ENCODE results near the gene ZNF227.
"Not testable (repeated sequence)": the region's sequence is repeated elsewhere in the genome, so short reads cannot be mapped to it uniquely, and the experiment has no call there.

The ZNF227 gene

DNA sequence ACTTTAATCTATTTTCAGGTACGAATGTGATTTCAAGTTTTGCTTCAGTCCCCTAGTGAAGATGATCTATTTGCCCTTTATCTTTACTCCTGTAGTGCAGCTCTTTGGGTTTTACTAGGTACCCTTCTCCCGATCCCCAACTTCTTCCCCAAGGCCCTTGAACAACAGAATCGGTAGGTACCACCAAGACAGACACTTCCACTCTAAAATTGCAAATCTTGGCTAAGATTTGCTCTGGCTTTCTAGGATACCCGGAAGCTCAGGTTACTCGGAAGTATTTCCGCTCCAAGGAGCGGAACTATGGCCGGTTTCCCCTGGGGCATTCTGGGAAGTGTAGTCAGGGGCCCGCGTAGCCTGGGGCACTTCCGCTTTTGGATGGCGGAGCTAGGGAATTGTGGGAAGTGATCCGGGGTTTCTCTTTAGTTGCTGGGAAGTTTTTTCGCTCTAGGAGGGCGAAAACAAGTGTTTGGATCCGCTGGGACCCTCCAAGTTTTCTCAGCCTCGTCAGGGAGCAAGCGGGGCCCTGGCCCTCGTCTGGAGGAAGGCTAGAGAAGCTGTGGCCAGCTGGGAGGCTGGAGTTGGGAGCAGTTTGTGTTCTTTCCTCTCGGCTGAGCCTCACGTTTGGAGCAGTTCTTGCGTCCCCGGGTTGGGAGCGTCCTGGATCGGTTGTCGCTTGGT is 5.1 kb upstream of the ZNF227 start:
- H3K9me3 Mint-ChIP-seq (ENCODE audit: low read depth), result peaks cover 15% of the 10 kb centered on the region
- peaks cover 5% of the 10 kb centered on the region for H3K27me3 Mint-ChIP-seq
- H3K4me3 Mint-ChIP-seq, result peak overlapping the region; percentile 89
- H3K36me3 Mint-ChIP-seq, result peaks cover 13% of the 10 kb centered on the region
- H3K4me1 Mint-ChIP-seq (ENCODE audit: low read depth), result peaks cover 9% of the 10 kb centered on the region
- peak overlapping the region; percentile 70 for H3K27ac Mint-ChIP-seq

DNA sequence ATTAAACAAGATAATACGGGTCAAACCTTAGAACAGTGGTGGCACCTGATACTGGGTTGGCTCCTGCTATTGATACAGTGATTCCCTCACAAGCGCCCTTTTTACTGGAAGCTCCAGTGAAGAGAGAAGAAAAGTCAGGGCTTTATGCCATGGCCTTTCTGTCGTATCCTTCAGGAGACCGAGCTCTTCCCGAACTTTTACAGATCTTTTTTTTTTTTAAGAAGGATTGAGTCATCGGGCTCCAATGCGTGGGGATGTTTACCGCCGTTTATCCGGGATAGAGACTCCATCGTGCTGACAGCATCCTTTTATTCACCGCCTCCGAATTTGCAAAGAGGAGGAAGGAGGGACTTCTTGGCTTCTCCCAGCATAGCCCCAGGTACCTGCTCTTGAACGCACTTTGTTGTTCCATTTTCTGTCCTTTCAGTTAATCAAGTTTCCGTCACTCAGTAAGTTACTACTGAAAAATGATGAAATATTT is 574 bp downstream of the ZNF227 start:
- peaks cover 29% of the 10 kb centered on the region for H3K4me1 Mint-ChIP-seq (ENCODE audit: low read depth)
- peaks cover 19% of the 10 kb centered on the region for H3K36me3 Mint-ChIP-seq
- peaks cover 7% of the 10 kb centered on the region for H3K9me3 Mint-ChIP-seq (ENCODE audit: low read depth)
- no peaks in the 10 kb centered on the region for H3K27me3 Mint-ChIP-seq
- peak overlapping the region; percentile 92 for H3K27ac Mint-ChIP-seq
- peak overlapping the region; percentile 91 for H3K4me3 Mint-ChIP-seq

DNA sequence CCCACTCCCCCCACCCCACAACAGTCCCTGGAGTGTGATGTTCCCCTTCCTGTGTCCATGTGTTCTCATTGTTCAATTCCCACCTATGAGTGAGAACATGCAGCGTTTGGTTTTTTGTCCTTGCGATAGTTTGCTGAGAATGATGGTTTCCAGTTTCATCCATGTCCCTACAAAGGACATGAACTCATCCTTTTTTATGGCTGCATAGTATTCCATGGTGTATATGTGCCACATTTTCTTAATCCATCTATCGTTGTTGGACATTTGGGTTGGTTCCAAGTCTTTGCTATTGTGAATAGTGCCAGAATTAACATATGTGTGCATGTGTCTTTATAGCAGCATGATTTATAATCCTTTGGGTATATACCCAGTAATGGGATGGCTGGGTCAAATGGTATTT is 7.6 kb downstream of the ZNF227 start:
- H3K27me3 Mint-ChIP-seq; H3K27ac Mint-ChIP-seq; H3K9me3 Mint-ChIP-seq (ENCODE audit: low read depth); H3K4me3 Mint-ChIP-seq: not testable (repeated sequence)
- H3K36me3 Mint-ChIP-seq, result peaks cover 47% of the 10 kb centered on the region
- peaks cover 15% of the 10 kb centered on the region for H3K4me1 Mint-ChIP-seq (ENCODE audit: low read depth)

- H3K36me3 Mint-ChIP-seq, result peaks cover 50% of the 10 kb centered on the region
- H3K4me3 Mint-ChIP-seq; H3K27ac Mint-ChIP-seq; H3K27me3 Mint-ChIP-seq; H3K9me3 Mint-ChIP-seq (ENCODE audit: low read depth): not testable (repeated sequence)
- peaks cover 12% of the 10 kb centered on the region for H3K4me1 Mint-ChIP-seq (ENCODE audit: low read depth)
These were observed 8.4 kb downstream of the ZNF227 start for GRCh38 chr19:44220761-44221160.

DNA sequence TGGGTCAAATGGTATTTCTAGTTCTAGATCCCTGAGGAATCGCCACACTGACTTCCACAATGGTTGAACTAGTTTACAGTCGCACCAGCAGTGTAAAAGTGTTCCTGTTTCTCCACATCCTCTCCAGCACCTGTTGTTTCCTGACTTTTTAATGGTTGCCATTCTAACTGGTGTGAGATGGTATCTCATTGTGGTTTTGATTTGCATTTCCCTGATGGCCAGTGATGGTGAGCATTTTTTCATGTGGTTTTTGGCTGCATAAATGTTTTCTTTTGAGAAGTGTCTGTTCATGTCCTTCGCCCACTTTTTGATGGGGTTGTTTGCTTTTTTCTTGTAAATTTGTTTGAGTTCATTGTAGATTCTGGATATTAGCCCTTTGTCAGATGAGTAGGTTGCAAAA is 9.0 kb downstream of the ZNF227 start:
- H3K4me3 Mint-ChIP-seq; H3K4me1 Mint-ChIP-seq (ENCODE audit: low read depth); H3K27ac Mint-ChIP-seq; H3K9me3 Mint-ChIP-seq (ENCODE audit: low read depth); H3K27me3 Mint-ChIP-seq: not testable (repeated sequence)
- peaks cover 48% of the 10 kb centered on the region for H3K36me3 Mint-ChIP-seq

GRCh38 chr19:44228318-44228717 is 16.0 kb downstream of the ZNF227 start:
- Mint-ChIP-seq H3K36me3 (peaks cover 61% of the 10 kb centered on the region), H3K4me1 (ENCODE audit: low read depth) (no peaks in the 10 kb centered on the region), H3K27ac (no peak overlapping the region), H3K4me3 (no peak overlapping the region), H3K9me3 (ENCODE audit: low read depth) (peaks cover 20% of the 10 kb centered on the region), H3K27me3 (no peaks in the 10 kb centered on the region)

DNA sequence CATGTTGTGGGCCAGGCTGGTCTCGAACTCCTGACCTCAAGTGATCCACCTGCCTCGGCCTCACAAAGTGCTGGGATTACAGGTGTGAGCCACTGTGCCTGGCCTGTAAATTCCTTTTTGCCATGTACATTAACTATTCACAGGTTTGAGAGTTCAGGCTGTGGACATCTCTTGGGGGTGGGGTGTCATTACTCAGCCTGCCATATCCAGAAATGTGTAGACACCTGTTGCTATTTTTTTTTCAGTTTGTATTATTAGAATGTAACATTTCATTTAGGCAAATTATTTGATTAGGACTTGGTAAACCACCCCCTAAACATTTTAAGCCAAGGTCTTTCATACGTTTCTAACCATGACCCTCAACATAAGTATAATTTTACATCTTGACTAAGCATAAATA is 20.5 kb downstream of the ZNF227 start:
- Mint-ChIP-seq H3K27ac (no peak overlapping the region), H3K4me3 (no peak overlapping the region), H3K27me3 (no peaks in the 10 kb centered on the region), H3K9me3 (ENCODE audit: low read depth) (peaks cover 47% of the 10 kb centered on the region), H3K4me1 (ENCODE audit: low read depth) (no peaks in the 10 kb centered on the region), H3K36me3 (peaks cover 72% of the 10 kb centered on the region)

DNA sequence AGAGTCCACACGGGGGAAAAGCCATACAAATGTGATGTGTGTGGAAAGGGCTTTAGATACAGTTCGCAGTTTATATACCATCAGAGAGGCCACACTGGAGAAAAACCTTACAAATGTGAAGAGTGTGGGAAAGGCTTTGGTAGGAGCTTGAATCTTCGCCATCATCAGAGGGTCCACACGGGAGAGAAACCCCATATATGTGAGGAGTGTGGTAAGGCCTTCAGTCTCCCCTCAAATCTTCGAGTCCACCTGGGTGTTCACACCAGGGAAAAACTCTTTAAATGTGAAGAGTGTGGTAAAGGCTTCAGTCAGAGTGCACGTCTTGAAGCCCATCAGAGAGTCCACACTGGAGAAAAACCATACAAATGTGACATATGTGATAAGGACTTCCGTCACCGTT is 24.1 kb downstream of the ZNF227 start:
- no peak overlapping the region for H3K4me3 Mint-ChIP-seq

GRCh38 chr19:44252332-44252731 is 40.0 kb downstream of the ZNF227 start:
- peaks cover 58% of the 10 kb centered on the region for H3K36me3 Mint-ChIP-seq
- not testable (repeated sequence) for H3K4me3 Mint-ChIP-seq; H3K4me1 Mint-ChIP-seq (ENCODE audit: low read depth); H3K27me3 Mint-ChIP-seq; H3K27ac Mint-ChIP-seq
- H3K9me3 Mint-ChIP-seq (ENCODE audit: low read depth), result peaks cover 31% of the 10 kb centered on the region

More for the DNA sequence above, 24.1 kb downstream of the ZNF227 start:
- H3K27me3 Mint-ChIP-seq, result no peaks in the 10 kb centered on the region
- H3K36me3 Mint-ChIP-seq, result peaks cover 65% of the 10 kb centered on the region
- H3K27ac Mint-ChIP-seq, result no peak overlapping the region
- no peaks in the 10 kb centered on the region for H3K4me1 Mint-ChIP-seq (ENCODE audit: low read depth)
- peaks cover 51% of the 10 kb centered on the region for H3K9me3 Mint-ChIP-seq (ENCODE audit: low read depth)

DNA sequence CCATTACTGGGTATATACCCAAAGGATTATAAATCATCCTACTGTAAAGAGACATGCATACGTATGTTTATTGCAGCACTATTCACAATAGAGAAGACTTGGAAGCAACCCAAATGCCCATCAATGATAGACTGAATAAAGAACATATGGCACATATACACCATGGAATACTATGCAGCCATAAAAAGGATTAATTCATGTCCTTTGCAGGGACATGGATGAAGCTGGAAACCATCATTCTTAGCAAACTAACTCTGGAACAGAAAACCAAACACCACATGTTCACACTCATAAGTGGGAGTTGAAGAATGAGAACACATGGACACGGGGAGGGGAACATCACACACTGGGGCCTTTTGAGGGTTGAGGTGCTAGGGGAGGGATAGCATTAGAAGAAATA is 41.1 kb downstream of the ZNF227 start:
- not testable (repeated sequence) for H3K27ac Mint-ChIP-seq; H3K27me3 Mint-ChIP-seq; H3K4me1 Mint-ChIP-seq (ENCODE audit: low read depth); H3K4me3 Mint-ChIP-seq
- Mint-ChIP-seq H3K9me3 (ENCODE audit: low read depth) (peaks cover 40% of the 10 kb centered on the region), H3K36me3 (peaks cover 69% of the 10 kb centered on the region)

GRCh38 chr19:44254496-44254895 is 42.2 kb downstream of the ZNF227 start:
- Mint-ChIP-seq H3K4me3 (no peak overlapping the region), H3K9me3 (ENCODE audit: low read depth) (peaks cover 40% of the 10 kb centered on the region), H3K27me3 (no peaks in the 10 kb centered on the region), H3K27ac (no peak overlapping the region), H3K4me1 (ENCODE audit: low read depth) (no peaks in the 10 kb centered on the region), H3K36me3 (peaks cover 69% of the 10 kb centered on the region)

DNA sequence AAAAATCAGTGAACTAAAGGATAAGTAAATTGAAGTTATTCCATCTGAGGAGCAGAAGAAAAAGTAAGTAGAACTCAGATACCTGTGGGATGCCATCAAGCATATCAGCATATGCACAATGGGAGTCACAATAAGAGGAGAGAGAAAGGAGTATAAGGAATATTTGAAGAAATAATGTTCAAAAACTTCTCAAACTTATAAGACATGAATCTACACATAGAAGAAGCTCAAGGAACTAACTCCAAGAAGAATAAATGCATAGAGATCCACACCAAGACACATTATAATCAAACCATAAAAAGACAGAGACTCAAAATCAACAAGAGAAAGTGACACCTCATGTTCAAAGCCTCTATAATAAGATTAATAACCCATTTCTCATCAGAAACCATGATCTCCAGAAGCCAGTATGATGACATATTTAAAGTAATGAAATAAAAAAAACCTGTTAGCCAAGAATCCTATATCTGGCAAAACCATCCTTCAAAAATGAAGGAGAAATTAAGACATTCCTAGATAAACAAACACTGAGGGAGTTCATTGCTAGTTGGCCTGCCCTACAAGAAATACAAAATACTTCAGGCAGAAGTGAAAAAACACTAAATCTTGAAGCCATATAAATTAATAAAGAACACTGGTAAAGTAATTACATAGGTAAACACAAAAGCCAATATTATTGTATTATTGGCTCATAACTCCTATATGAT is 43.5 kb downstream of the ZNF227 start:
- no peak overlapping the region for H3K27ac Mint-ChIP-seq
- no peaks in the 10 kb centered on the region for H3K27me3 Mint-ChIP-seq
- H3K36me3 Mint-ChIP-seq, result peaks cover 64% of the 10 kb centered on the region
- H3K4me1 Mint-ChIP-seq (ENCODE audit: low read depth), result peaks cover 4% of the 10 kb centered on the region
- H3K4me3 Mint-ChIP-seq, result no peak overlapping the region
- H3K9me3 Mint-ChIP-seq (ENCODE audit: low read depth), result peaks cover 41% of the 10 kb centered on the region

DNA sequence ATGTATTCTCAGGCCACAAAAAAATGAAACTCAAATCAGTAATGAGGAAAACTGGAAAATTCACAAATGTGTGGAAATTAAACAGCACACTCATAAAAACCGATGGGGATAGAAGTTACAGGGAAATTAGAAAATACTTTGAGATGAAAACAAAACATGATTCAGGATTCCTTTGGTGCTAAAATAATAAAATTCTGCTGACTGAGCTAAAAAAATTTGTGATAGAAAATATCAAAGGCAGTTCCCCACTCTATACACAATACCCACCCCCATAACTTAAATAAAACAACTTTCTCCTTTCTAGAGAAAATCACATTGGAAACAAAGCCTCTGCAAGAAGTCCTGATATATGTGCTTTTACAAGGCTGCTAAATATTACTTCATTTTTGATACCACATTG is 45.8 kb downstream of the ZNF227 start:
- H3K27ac Mint-ChIP-seq, result no peak overlapping the region
- no peaks in the 10 kb centered on the region for H3K27me3 Mint-ChIP-seq
- peaks cover 4% of the 10 kb centered on the region for H3K4me1 Mint-ChIP-seq (ENCODE audit: low read depth)
- peaks cover 59% of the 10 kb centered on the region for H3K36me3 Mint-ChIP-seq
- H3K4me3 Mint-ChIP-seq, result no peak overlapping the region
- peaks cover 55% of the 10 kb centered on the region for H3K9me3 Mint-ChIP-seq (ENCODE audit: low read depth)

- H3K4me3 Mint-ChIP-seq, result no peak overlapping the region
These were observed 46.6 kb downstream of the ZNF227 start for GRCh38 chr19:44258835-44259413.

GRCh38 chr19:44260343-44260681 is 48.0 kb downstream of the ZNF227 start:
- Mint-ChIP-seq H3K9me3 (ENCODE audit: low read depth) (peaks cover 54% of the 10 kb centered on the region), H3K36me3 (peaks cover 47% of the 10 kb centered on the region), H3K4me3 (peak overlapping the region; percentile 64), H3K27ac (no peak overlapping the region), H3K27me3 (no peaks in the 10 kb centered on the region), H3K4me1 (ENCODE audit: low read depth) (peaks cover 4% of the 10 kb centered on the region)

More at GRCh38 chr19:44258835-44259413, 46.6 kb downstream of the ZNF227 start:
- Mint-ChIP-seq H3K36me3 (peaks cover 55% of the 10 kb centered on the region), H3K27me3 (no peaks in the 10 kb centered on the region), H3K27ac (no peak overlapping the region), H3K9me3 (ENCODE audit: low read depth) (peaks cover 57% of the 10 kb centered on the region), H3K4me1 (ENCODE audit: low read depth) (peaks cover 4% of the 10 kb centered on the region)
